ENCODE measurements around the gene ZNF217. TPM values are rescaled to one million over a fixed set of nuclear protein-coding genes. Genes with fewer than 3 reads are reported as not detected.
A peak's percentile ranks its signal among the peaks of the same experiment; 100 is the strongest.

ZNF217 gene
- total and polyA plus RNA-seq, 9 of the 15 experiments (the other 6 are each of a cell fraction or from before 2014, with no cell fraction given) = 3.0 to 41.8 (median 16.8) TPM

- peak in 1 of 2 experiments; percentile 34; a peak in 1 of 4 replicates for TF ChIP-seq RCOR1 (IDR thresholded peaks at IDR 0.05; ENCODE audit: borderline replicate concordance in 1 of 2, low read depth in 2 of 2, low read length in 2 of 2)
- TF ChIP-seq MAFG (tag; conservative IDR thresholded peaks at IDR 0.05) = 0 out of 2 replicates have a peak, but pooled peaks have one; percentile 28
- TF ChIP-seq DPF2 (IDR thresholded peaks at IDR 0.05) = peak; percentile 48
- peak; percentile 70 for TF ChIP-seq SMARCE1 (IDR thresholded peaks at IDR 0.05)
- peak; percentile 52 to 70 for TF ChIP-seq MNT (conservative IDR thresholded peaks at IDR 0.05)
- TF ChIP-seq TAF9B (IDR thresholded peaks at IDR 0.05; ENCODE audit: partially characterized antibody) = peak; percentile 15
- peak; percentile 28; the same call in 1 of the 2 replicates for TF ChIP-seq NFRKB (IDR thresholded peaks at IDR 0.05; ENCODE audit: low read depth)
- peak; percentile 39; the same call in 1 of the 2 replicates for TF ChIP-seq MAFF (IDR thresholded peaks at IDR 0.05; ENCODE audit: low read length)
- 0 out of 4 replicates have a peak, but pooled peaks of 1 of the 2 experiments have one; percentile 33 for TF ChIP-seq TBL1XR1 (IDR thresholded peaks at IDR 0.05; ENCODE audit: low read length in 2 of 2)
- TF ChIP-seq ZBTB11 (CRISPR knock-in tag; IDR thresholded peaks at IDR 0.05) = peak in 1 of 3 experiments; percentile 83; a peak in 2 of 6 replicates
- TF ChIP-seq SPI1 (IDR thresholded peaks at IDR 0.05; ENCODE audit: borderline replicate concordance, low read depth, low read length) = peak; percentile 89
- peak; percentile 28 for TF ChIP-seq MEIS2 (IDR thresholded peaks at IDR 0.05; ENCODE audit: partially characterized antibody)
- peak; percentile 37 for TF ChIP-seq HDAC3 (IDR thresholded peaks at IDR 0.05; ENCODE audit: borderline replicate concordance, partially characterized antibody)
- TF ChIP-seq FOXK2 (conservative IDR thresholded peaks at IDR 0.05 in 1 of 2, IDR thresholded peaks at IDR 0.05 in 1 of 2; ENCODE audit: low read depth in 2 of 2) = peak in 1 of 2 experiments; percentile 40; a peak in 1 of 4 replicates
Observed at GRCh38 chr20:53589321-53590065, 4.1 kb downstream of the ZNF217 start (continued).
